ENCODE results near the gene DNAAF1.
"Not testable (repeated sequence)": the region's sequence is repeated elsewhere in the genome, so short reads cannot be mapped to it uniquely, and the experiment has no call there.

DNA sequence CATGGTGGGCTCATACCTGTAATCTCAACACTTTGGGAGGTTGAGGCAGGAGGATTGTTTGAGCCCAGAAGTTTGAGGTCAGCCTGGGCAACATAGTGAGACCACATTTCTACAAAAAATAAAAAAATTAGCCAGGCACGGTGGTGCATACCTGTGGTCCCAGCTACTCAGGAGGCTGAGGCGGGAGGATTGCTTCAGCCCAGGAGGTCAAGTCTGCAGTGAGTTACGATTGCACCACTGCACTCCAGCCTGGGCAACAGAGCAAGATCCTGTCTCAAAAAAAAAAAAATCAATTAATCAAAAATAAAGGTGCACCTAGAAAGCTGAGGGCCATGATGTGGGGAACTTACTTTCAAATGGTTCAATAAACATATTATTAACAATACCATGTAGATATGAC is 71.0 kb downstream of the DNAAF1 start:
- TF ChIP-seq, protein P1, sequence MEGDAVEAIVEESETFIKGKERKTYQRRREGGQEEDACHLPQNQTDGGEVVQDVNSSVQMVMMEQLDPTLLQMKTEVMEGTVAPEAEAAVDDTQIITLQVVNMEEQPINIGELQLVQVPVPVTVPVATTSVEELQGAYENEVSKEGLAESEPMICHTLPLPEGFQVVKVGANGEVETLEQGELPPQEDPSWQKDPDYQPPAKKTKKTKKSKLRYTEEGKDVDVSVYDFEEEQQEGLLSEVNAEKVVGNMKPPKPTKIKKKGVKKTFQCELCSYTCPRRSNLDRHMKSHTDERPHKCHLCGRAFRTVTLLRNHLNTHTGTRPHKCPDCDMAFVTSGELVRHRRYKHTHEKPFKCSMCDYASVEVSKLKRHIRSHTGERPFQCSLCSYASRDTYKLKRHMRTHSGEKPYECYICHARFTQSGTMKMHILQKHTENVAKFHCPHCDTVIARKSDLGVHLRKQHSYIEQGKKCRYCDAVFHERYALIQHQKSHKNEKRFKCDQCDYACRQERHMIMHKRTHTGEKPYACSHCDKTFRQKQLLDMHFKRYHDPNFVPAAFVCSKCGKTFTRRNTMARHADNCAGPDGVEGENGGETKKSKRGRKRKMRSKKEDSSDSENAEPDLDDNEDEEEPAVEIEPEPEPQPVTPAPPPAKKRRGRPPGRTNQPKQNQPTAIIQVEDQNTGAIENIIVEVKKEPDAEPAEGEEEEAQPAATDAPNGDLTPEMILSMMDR (conservative IDR thresholded peaks at IDR 0.05; ENCODE audit: low read length), result not testable (repeated sequence)
- TF ChIP-seq EZH2phosphoT487 (IDR thresholded peaks at IDR 0.05; ENCODE audit: borderline replicate concordance), result not testable (repeated sequence)

All from Loucy (cell line).